HEK293 (cell line): ENCODE measurements around the gene PRKAB1.

ENCODE experiments used
- BCL11A ChIP-seq: fragments of 450-650 bp; formaldehyde crosslinking; IDR thresholded peaks from 2 replicates; pipeline ENCODE4 v1.5.1; 2016; ENCODE audit warnings: low read depth, missing biosample characterization, missing genetic modification characterization
- ZFP69B ChIP-seq: fragments of 450-650 bp; formaldehyde crosslinking; IDR thresholded peaks from 2 replicates; pipeline ENCODE4 v1.5.1; 2016; ENCODE audit warnings: missing biosample characterization, missing genetic modification characterization
- ZNF169 ChIP-seq: fragments of 450-650 bp; formaldehyde crosslinking; IDR thresholded peaks from 2 replicates; pipeline ENCODE4 v1.5.1; 2016; ENCODE audit warnings: missing biosample characterization, missing genetic modification characterization
- TF ChIP-seq, protein P1 (sequence below): fragments of 450-650 bp; formaldehyde crosslinking; IDR thresholded peaks from 2 replicates; pipeline ENCODE4 v1.5.1; 2016; ENCODE audit warnings: missing biosample characterization, missing genetic modification characterization

DNA sequence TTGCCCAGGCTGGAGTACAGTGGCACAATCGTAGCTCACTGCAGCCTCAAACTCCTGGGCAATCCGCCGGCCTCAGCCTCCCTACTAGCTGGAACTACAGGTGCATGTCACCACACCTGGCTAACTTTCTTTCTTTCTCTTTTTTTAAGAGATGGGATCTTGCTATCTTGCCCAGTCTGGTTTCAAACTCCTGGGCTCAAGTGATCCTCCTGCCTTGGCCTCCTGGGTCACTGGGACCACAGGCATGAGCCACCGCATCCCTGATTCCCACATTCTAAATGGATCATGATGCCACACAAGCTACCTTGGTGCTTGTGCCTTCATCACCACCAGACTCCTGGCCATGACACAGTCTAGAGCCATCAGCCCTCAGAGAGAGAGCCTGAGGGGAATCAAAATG lies 43.8 kb downstream of the PRKAB1 start:
- TF ChIP-seq BCL11A (tag by site-specific recombination) (no peak), ZNF169 (tag by site-specific recombination) (no peak), ZFP69B (tag by site-specific recombination) (no peak)
- TF ChIP-seq, protein P1, sequence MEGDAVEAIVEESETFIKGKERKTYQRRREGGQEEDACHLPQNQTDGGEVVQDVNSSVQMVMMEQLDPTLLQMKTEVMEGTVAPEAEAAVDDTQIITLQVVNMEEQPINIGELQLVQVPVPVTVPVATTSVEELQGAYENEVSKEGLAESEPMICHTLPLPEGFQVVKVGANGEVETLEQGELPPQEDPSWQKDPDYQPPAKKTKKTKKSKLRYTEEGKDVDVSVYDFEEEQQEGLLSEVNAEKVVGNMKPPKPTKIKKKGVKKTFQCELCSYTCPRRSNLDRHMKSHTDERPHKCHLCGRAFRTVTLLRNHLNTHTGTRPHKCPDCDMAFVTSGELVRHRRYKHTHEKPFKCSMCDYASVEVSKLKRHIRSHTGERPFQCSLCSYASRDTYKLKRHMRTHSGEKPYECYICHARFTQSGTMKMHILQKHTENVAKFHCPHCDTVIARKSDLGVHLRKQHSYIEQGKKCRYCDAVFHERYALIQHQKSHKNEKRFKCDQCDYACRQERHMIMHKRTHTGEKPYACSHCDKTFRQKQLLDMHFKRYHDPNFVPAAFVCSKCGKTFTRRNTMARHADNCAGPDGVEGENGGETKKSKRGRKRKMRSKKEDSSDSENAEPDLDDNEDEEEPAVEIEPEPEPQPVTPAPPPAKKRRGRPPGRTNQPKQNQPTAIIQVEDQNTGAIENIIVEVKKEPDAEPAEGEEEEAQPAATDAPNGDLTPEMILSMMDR: no peak
